GM23338 (cell line): ENCODE results near the gene CDHR4. TPM values are rescaled to one million over a fixed set of nuclear protein-coding genes. Genes with fewer than 3 reads are reported as not detected.
A peak's percentile ranks its signal among the peaks of the same experiment; 100 is the strongest.

Experiments
- ATAC-seq: fragments of 200-7000 bp; cut with Tn5 transposase; 3 replicates; pipeline ENCODE4 v1.9.1; 2020
- DNase-seq: peaks from one replicate; pipeline ENCODE4 v3.0.0-alpha.2; 2015; ENCODE audit warnings: low spot score
- H2AFZ ChIP-seq: fragments of 200-600 bp; sonication (generic); 2 replicates; pipeline ENCODE4 v1.8.0; 2016; ENCODE audit warnings: antibody characterized with exemption, mild to moderate bottlenecking, moderate library complexity
- H3F3A ChIP-seq: fragments of 200-600 bp; sonication (generic); replicated peaks from 2 replicates; pipeline ENCODE4 v1.8.0; 2017; ENCODE audit warnings: antibody characterized with exemption, mixed run types, low read depth
- H3K27ac ChIP-seq: fragments of 200-600 bp; sonication (generic); 2 replicates; pipeline ENCODE4 v1.6.1; 2016; ENCODE audit warnings: low read depth
- H3K27me3 ChIP-seq: fragments of 200-600 bp; sonication (generic); 2 replicates; pipeline ENCODE4 v1.8.0; 2016; ENCODE audit warnings: mild to moderate bottlenecking, mixed run types, moderate library complexity; ENCODE audit not compliant: insufficient read depth
- H3K36me3 ChIP-seq: fragments of 200-600 bp; sonication (generic); 2 replicates; pipeline ENCODE4 v1.8.0; 2016; ENCODE audit warnings: mild to moderate bottlenecking; ENCODE audit not compliant: insufficient read depth
- H3K4me1 ChIP-seq: fragments of 200-600 bp; sonication (generic); 2 replicates; pipeline ENCODE4 v1.8.0; 2016; ENCODE audit warnings: mild to moderate bottlenecking, moderate library complexity; ENCODE audit not compliant: insufficient read depth
- H3K4me2 ChIP-seq: fragments of 200-600 bp; sonication (generic); 2 replicates; pipeline ENCODE4 v1.7.1; 2017; ENCODE audit warnings: mixed run types
- H3K4me3 ChIP-seq: fragments of 200-600 bp; sonication (generic); 2 replicates; pipeline ENCODE4 v1.6.1; 2016; ENCODE audit warnings: mixed run types
- H3K79me2 ChIP-seq: fragments of 200-600 bp; sonication (generic); replicated peaks from 2 replicates; pipeline ENCODE4 v1.8.0; 2017; ENCODE audit warnings: mild to moderate bottlenecking; ENCODE audit not compliant: insufficient read depth
- H3K9me2 ChIP-seq: fragments of 200-600 bp; sonication (generic); 2 replicates; pipeline ENCODE4 v1.8.0; 2017; ENCODE audit not compliant: insufficient read depth
- H4K20me1 ChIP-seq: fragments of 200-600 bp; sonication (generic); replicated peaks from 2 replicates; pipeline ENCODE4 v1.8.0; 2017; ENCODE audit warnings: mild to moderate bottlenecking; ENCODE audit not compliant: insufficient read depth
- H3K27ac Mint-ChIP-seq: 2 replicates; pipeline ENCODE4 v1.8.0; 2020; ENCODE audit warnings: inconsistent platforms, mild to moderate bottlenecking, moderate library complexity, mixed read lengths
- H3K27me3 Mint-ChIP-seq: 3 replicates; pipeline ENCODE4 v1.8.0; 2022; ENCODE audit warnings: low read depth, mild to moderate bottlenecking, moderate library complexity, mixed read lengths, inconsistent platforms; ENCODE audit not compliant: insufficient read depth, poor library complexity
- H3K36me3 Mint-ChIP-seq: 3 replicates; pipeline ENCODE4 v1.8.0; 2021; ENCODE audit warnings: low read depth, mild to moderate bottlenecking, inconsistent platforms, moderate library complexity, mixed read lengths
- H3K4me1 Mint-ChIP-seq: 3 replicates; pipeline ENCODE4 v1.8.0; 2020; ENCODE audit warnings: mild to moderate bottlenecking, inconsistent platforms, mixed read lengths
- H3K4me3 Mint-ChIP-seq: 3 replicates; pipeline ENCODE4 v1.8.0; 2021; ENCODE audit warnings: moderate library complexity, mild to moderate bottlenecking, inconsistent platforms, mixed read lengths
- H3K9me3 Mint-ChIP-seq: 3 replicates; pipeline ENCODE4 v1.8.0; 2020; ENCODE audit warnings: moderate library complexity, mild to moderate bottlenecking, inconsistent platforms, mixed read lengths
- CTCF ChIP-seq, 2 experiments: fragments of 200-600 bp in 1 of 2; sonication (generic) in 1 of 2; conservative IDR thresholded peaks; 2 replicates each; pipeline versions ENCODE4 v1.5.1 to v1.6.1; 2016 to 2017; ENCODE audit warnings: antibody characterized with exemption in 2 of 2, low read depth in 2 of 2, mild to moderate bottlenecking in 2 of 2, moderate library complexity in 1 of 2
- ETS1 ChIP-seq: IDR thresholded peaks from 2 replicates; pipeline ENCODE4 v1.6.1; 2016; ENCODE audit warnings: antibody characterized with exemption
- EZH2 ChIP-seq: fragments of 200-600 bp; sonication (generic); IDR thresholded peaks from one replicate; pipeline ENCODE4 v1.8.0; 2017; ENCODE audit warnings: antibody characterized with exemption, mild to moderate bottlenecking, low read depth; ENCODE audit not compliant: unreplicated experiment
- JUNB ChIP-seq: IDR thresholded peaks from one replicate; pipeline ENCODE4 v1.6.1; 2016; ENCODE audit warnings: antibody characterized with exemption; ENCODE audit not compliant: unreplicated experiment
- NANOG ChIP-seq: IDR thresholded peaks from 2 replicates; pipeline ENCODE4 v1.6.1; 2016; ENCODE audit warnings: antibody characterized with exemption, borderline replicate concordance
- POLR2AphosphoS5 ChIP-seq: IDR thresholded peaks from 2 replicates; pipeline ENCODE4 v1.6.1; 2016; ENCODE audit warnings: antibody characterized with exemption, low read depth
- REST ChIP-seq: IDR thresholded peaks from one replicate; pipeline ENCODE4 v1.6.1; 2018; ENCODE audit warnings: antibody characterized with exemption; ENCODE audit not compliant: unreplicated experiment
- STAT1 ChIP-seq: IDR thresholded peaks from one replicate; pipeline ENCODE4 v1.6.1; 2016; ENCODE audit warnings: antibody characterized with exemption; ENCODE audit not compliant: unreplicated experiment
- ZNF114 ChIP-seq: fragments of 250-450 bp; sonication (Bioruptor Pico); IDR thresholded peaks from 2 replicates; pipeline ENCODE4 v1.5.0; 2020; ENCODE audit warnings: mild to moderate bottlenecking, moderate library complexity
- ZNF331 ChIP-seq: fragments of 250-450 bp; sonication (Bioruptor Pico); IDR thresholded peaks from 2 replicates; pipeline ENCODE4 v1.5.0; 2020; ENCODE audit warnings: low read depth, mild to moderate bottlenecking, moderate library complexity
- polyA plus RNA-seq: library from polyadenylated mRNA; unstranded; fragments of >200 nt; fragmentation: Nextera tagmentation; extraction: Ambion mirVana; gene quantifications from 2 replicates; pipeline ENCODE4 v1.2.1, GENCODE V29; 2016
- total RNA-seq: library from RNA; depleted of rRNA; stranded (reverse); fragments of >200 nt; shearing (Covaris generic); gene quantifications from 2 replicates; pipeline ENCODE4 v1.2.3, GENCODE V29; 2014

The CDHR4 gene
- total and polyA plus RNA-seq, 2 experiments from 2014 or later = 0.24 to 0.26 TPM

GRCh38 chr3:49747792-49748480 lies 51.7 kb downstream of the CDHR4 start:
- Histone ChIP-seq H3K4me2 (no peak overlapping the region), H3K27me3 (no peaks in the 10 kb centered on the region), H3K27ac (peak overlapping the region; percentile 47), H3K36me3 (no peaks in the 10 kb centered on the region), H3F3A (0 out of 2 replicates have a peak, but pooled peaks cover 4% of the 10 kb centered on the region), H4K20me1 (peaks cover 17% of the 10 kb centered on the region), H2AFZ (no peak overlapping the region), H3K4me3 (no peak overlapping the region), H3K79me2 (peaks cover 42% of the 10 kb centered on the region), H3K4me1 (no peaks in the 10 kb centered on the region), H3K9me2 (no peaks in the 10 kb centered on the region)
- no peaks in the 10 kb centered on the region for H3K27me3 Mint-ChIP-seq
- H3K4me3 Mint-ChIP-seq = no peak overlapping the region
- no peaks in the 10 kb centered on the region; the same call in 2 of the 3 replicates for H3K4me1 Mint-ChIP-seq
- no peak for ATAC-seq
- TF ChIP-seq CTCF (conservative IDR thresholded peaks at IDR 0.05; ENCODE audit: low read depth in 2 of 2) (no peak), POLR2AphosphoS5 (no peak), STAT1 (no peak)
- peaks cover 5% of the 10 kb centered on the region; the same call in 1 of the 3 replicates for H3K36me3 Mint-ChIP-seq
- no peak for DNase-seq
- no peaks in the 10 kb centered on the region for H3K9me3 Mint-ChIP-seq
- H3K27ac Mint-ChIP-seq = peak overlapping the region; percentile 68; the same call in 1 of the 2 replicates

GRCh38 chr3:49745986-49746385 lies 53.7 kb downstream of the CDHR4 start:
- peaks cover 16% of the 10 kb centered on the region for H4K20me1 ChIP-seq
- H3K4me1 ChIP-seq = no peaks in the 10 kb centered on the region
- Mint-ChIP-seq H3K36me3 (peaks cover 5% of the 10 kb centered on the region; the same call in 1 of the 3 replicates), H3K27ac (no peak overlapping the region), H3K4me1 (no peaks in the 10 kb centered on the region; the same call in 2 of the 3 replicates), H3K27me3 (no peaks in the 10 kb centered on the region), H3K4me3 (no peak overlapping the region), H3K9me3 (no peaks in the 10 kb centered on the region)
- no peaks in the 10 kb centered on the region for H3K27me3 ChIP-seq
- ATAC-seq = no peak
- no peaks in the 10 kb centered on the region for H3K9me2 ChIP-seq
- no peak overlapping the region for H2AFZ ChIP-seq
- no peak overlapping the region for H3K4me3 ChIP-seq
- peaks cover 35% of the 10 kb centered on the region for H3K79me2 ChIP-seq
- no peak overlapping the region for H3K4me2 ChIP-seq
- no peak for DNase-seq
- H3K27ac ChIP-seq = no peak overlapping the region
- 0 out of 2 replicates have a peak, but pooled peaks cover 4% of the 10 kb centered on the region for H3F3A ChIP-seq
- no peaks in the 10 kb centered on the region for H3K36me3 ChIP-seq
- TF ChIP-seq POLR2AphosphoS5 (no peak), NANOG (no peak), JUNB (no peak), STAT1 (no peak), ZNF114 (CRISPR knock-in tag) (no peak), ZNF331 (CRISPR knock-in tag) (no peak), ETS1 (no peak), CTCF (conservative IDR thresholded peaks at IDR 0.05; ENCODE audit: low read depth in 2 of 2) (no peak), EZH2 (no peak), REST (no peak)
